Measurements from ENCODE around the gene MERTK.
"Not testable (repeated sequence)": the region's sequence is repeated elsewhere in the genome, so short reads cannot be mapped to it uniquely, and the experiment has no call there.

The MERTK gene

GRCh38 chr2:112041460-112041859 lies 143.1 kb downstream of the MERTK start:
- peak overlapping the region; percentile 58 for H3K27ac ChIP-seq (ENCODE audit: low read depth, low read length)
- H2BK12ac ChIP-seq (ENCODE audit: low read length); H3K79me1 ChIP-seq (ENCODE audit: low read length); H2AK5ac ChIP-seq (ENCODE audit: low read length); H4K12ac ChIP-seq (ENCODE audit: low read depth, low read length); H3K36me3 ChIP-seq (ENCODE audit: control insufficient read depth in 1 of 2, insufficient read depth in 2 of 2, low read length in 2 of 2); H3K79me2 ChIP-seq (ENCODE audit: control insufficient read depth, insufficient read depth, low read length, poor library complexity); H3K27me3 ChIP-seq (ENCODE audit: insufficient read depth, low read length); H3K9ac ChIP-seq (ENCODE audit: low read length); H3K9me3 ChIP-seq (ENCODE audit: insufficient read depth, low read depth, low read length); H3K18ac ChIP-seq (ENCODE audit: low read length); H3K4me2 ChIP-seq (ENCODE audit: low read length); H2AFZ ChIP-seq (ENCODE audit: insufficient read depth, low read length, poor library complexity); H3K23ac ChIP-seq (ENCODE audit: low read length); H3K4me3 ChIP-seq (ENCODE audit: low read depth, low read length): not testable (repeated sequence)
- peak overlapping the region; percentile 87 for H2BK5ac ChIP-seq (ENCODE audit: low read depth, low read length, poor library complexity)
- WGBS (ENCODE audit: extremely low coverage, insufficient coverage, insufficient read length), result no CpG with 5 or more reads among the region's 6 CpGs
- peak; percentile 76 to 90 for DNase-seq
- H3K14ac ChIP-seq (ENCODE audit: low read length), result peak overlapping the region; percentile 53
- peak overlapping the region; percentile 70 for H4K91ac ChIP-seq (ENCODE audit: low read depth, low read length)
- H2BK120ac ChIP-seq (ENCODE audit: insufficient read depth, low read length, poor library complexity), result peak overlapping the region; percentile 76
- H3K4me1 ChIP-seq (ENCODE audit: control insufficient read depth in 1 of 2, insufficient read depth in 2 of 2, low read length in 2 of 2), result peaks cover 10 to 15% of the 10 kb centered on the region in 2 experiments
- peak overlapping the region; percentile 40 for H3K4ac ChIP-seq (ENCODE audit: low read depth, low read length)
- H4K8ac ChIP-seq (ENCODE audit: low read depth, low read length), result peak overlapping the region; percentile 47

- Histone ChIP-seq H3K4me1 (ENCODE audit: control insufficient read depth in 1 of 2, insufficient read depth in 2 of 2, low read length in 2 of 2) (peaks cover 8 to 9% of the 10 kb centered on the region in 2 experiments), H3K36me3 (ENCODE audit: control insufficient read depth in 1 of 2, insufficient read depth in 2 of 2, low read length in 2 of 2) (no peaks in the 10 kb centered on the region), H3K4ac (ENCODE audit: low read depth, low read length) (no peak overlapping the region), H4K12ac (ENCODE audit: low read depth, low read length) (no peak overlapping the region), H2AFZ (ENCODE audit: insufficient read depth, low read length, poor library complexity) (no peak overlapping the region), H2BK5ac (ENCODE audit: low read depth, low read length, poor library complexity) (no peak overlapping the region), H3K27me3 (ENCODE audit: insufficient read depth, low read length) (no peaks in the 10 kb centered on the region), H3K79me1 (ENCODE audit: low read length) (peaks cover 3% of the 10 kb centered on the region), H3K4me3 (ENCODE audit: low read depth, low read length) (no peak overlapping the region), H3K4me2 (ENCODE audit: low read length) (no peak overlapping the region), H2AK5ac (ENCODE audit: low read length) (no peak overlapping the region), H4K91ac (ENCODE audit: low read depth, low read length) (no peak overlapping the region), H3K27ac (ENCODE audit: low read depth, low read length) (no peak overlapping the region), H3K23ac (ENCODE audit: low read length) (no peak overlapping the region), H3K18ac (ENCODE audit: low read length) (no peak overlapping the region), H3K79me2 (ENCODE audit: control insufficient read depth, insufficient read depth, low read length, poor library complexity) (peaks cover 2% of the 10 kb centered on the region), H2BK120ac (ENCODE audit: insufficient read depth, low read length, poor library complexity) (no peak overlapping the region), H3K9ac (ENCODE audit: low read length) (no peak overlapping the region), H3K9me3 (ENCODE audit: insufficient read depth, low read depth, low read length) (peaks cover 4% of the 10 kb centered on the region), H2BK12ac (ENCODE audit: low read length) (no peak overlapping the region), H3K14ac (ENCODE audit: low read length) (no peak overlapping the region), H4K8ac (ENCODE audit: low read depth, low read length) (no peak overlapping the region)
- DNase-seq, result no peak
Measured at GRCh38 chr2:112045446-112046014, 147.1 kb downstream of the MERTK start.

- DNase-seq, result no peak
- H3K18ac ChIP-seq (ENCODE audit: low read length), result no peak overlapping the region
- H3K4ac ChIP-seq (ENCODE audit: low read depth, low read length), result no peak overlapping the region
- H2BK12ac ChIP-seq (ENCODE audit: low read length), result no peak overlapping the region
- no peak overlapping the region for H4K8ac ChIP-seq (ENCODE audit: low read depth, low read length)
- H3K14ac ChIP-seq (ENCODE audit: low read length), result no peak overlapping the region
- H3K23ac ChIP-seq (ENCODE audit: low read length), result no peak overlapping the region
- H3K27ac ChIP-seq (ENCODE audit: low read depth, low read length), result no peak overlapping the region
- no peak overlapping the region for H4K91ac ChIP-seq (ENCODE audit: low read depth, low read length)
- peaks cover 4% of the 10 kb centered on the region for H3K9me3 ChIP-seq (ENCODE audit: insufficient read depth, low read depth, low read length)
- no peaks in the 10 kb centered on the region for H3K27me3 ChIP-seq (ENCODE audit: insufficient read depth, low read length)
- no peaks in the 10 kb centered on the region for H3K79me2 ChIP-seq (ENCODE audit: control insufficient read depth, insufficient read depth, low read length, poor library complexity)
- H3K79me1 ChIP-seq (ENCODE audit: low read length), result peaks cover under 1% of the 10 kb centered on the region
- H4K12ac ChIP-seq (ENCODE audit: low read depth, low read length), result no peak overlapping the region
- H2AFZ ChIP-seq (ENCODE audit: insufficient read depth, low read length, poor library complexity), result no peak overlapping the region
- no peak overlapping the region for H2BK120ac ChIP-seq (ENCODE audit: insufficient read depth, low read length, poor library complexity)
- peaks cover 4 to 5% of the 10 kb centered on the region in 2 experiments for H3K4me1 ChIP-seq (ENCODE audit: control insufficient read depth in 1 of 2, insufficient read depth in 2 of 2, low read length in 2 of 2)
- no peaks in the 10 kb centered on the region for H3K36me3 ChIP-seq (ENCODE audit: control insufficient read depth in 1 of 2, insufficient read depth in 2 of 2, low read length in 2 of 2)
- no peak overlapping the region for H3K4me3 ChIP-seq (ENCODE audit: low read depth, low read length)
- H2BK5ac ChIP-seq (ENCODE audit: low read depth, low read length, poor library complexity), result no peak overlapping the region
- no peak overlapping the region for H2AK5ac ChIP-seq (ENCODE audit: low read length)
- H3K4me2 ChIP-seq (ENCODE audit: low read length), result no peak overlapping the region
- no peak overlapping the region for H3K9ac ChIP-seq (ENCODE audit: low read length)
Measured at GRCh38 chr2:112046231-112046630, 147.8 kb downstream of the MERTK start.

GRCh38 chr2:112047537-112048235 lies 149.3 kb downstream of the MERTK start:
- DNase-seq, result no peak
- no peak overlapping the region for H3K4me3 ChIP-seq (ENCODE audit: low read depth, low read length)
- H3K14ac ChIP-seq (ENCODE audit: low read length), result no peak overlapping the region
- no peak overlapping the region for H4K8ac ChIP-seq (ENCODE audit: low read depth, low read length)
- H2AFZ ChIP-seq (ENCODE audit: insufficient read depth, low read length, poor library complexity), result no peak overlapping the region
- no peaks in the 10 kb centered on the region for H3K27me3 ChIP-seq (ENCODE audit: insufficient read depth, low read length)
- no peaks in the 10 kb centered on the region for H3K79me1 ChIP-seq (ENCODE audit: low read length)
- no peak overlapping the region for H2BK5ac ChIP-seq (ENCODE audit: low read depth, low read length, poor library complexity)
- H4K91ac ChIP-seq (ENCODE audit: low read depth, low read length), result no peak overlapping the region
- H3K23ac ChIP-seq (ENCODE audit: low read length), result no peak overlapping the region
- peaks cover 4% of the 10 kb centered on the region for H3K9me3 ChIP-seq (ENCODE audit: insufficient read depth, low read depth, low read length)
- H3K9ac ChIP-seq (ENCODE audit: low read length), result no peak overlapping the region
- H3K79me2 ChIP-seq (ENCODE audit: control insufficient read depth, insufficient read depth, low read length, poor library complexity), result no peaks in the 10 kb centered on the region
- no peaks in the 10 kb centered on the region for H3K4me1 ChIP-seq (ENCODE audit: control insufficient read depth in 1 of 2, insufficient read depth in 2 of 2, low read length in 2 of 2)
- no peaks in the 10 kb centered on the region for H3K36me3 ChIP-seq (ENCODE audit: control insufficient read depth in 1 of 2, insufficient read depth in 2 of 2, low read length in 2 of 2)
- H2BK120ac ChIP-seq (ENCODE audit: insufficient read depth, low read length, poor library complexity), result no peak overlapping the region
- no peak overlapping the region for H2AK5ac ChIP-seq (ENCODE audit: low read length)
- no peak overlapping the region for H2BK12ac ChIP-seq (ENCODE audit: low read length)
- no peak overlapping the region for H3K4me2 ChIP-seq (ENCODE audit: low read length)
- no peak overlapping the region for H3K27ac ChIP-seq (ENCODE audit: low read depth, low read length)
- no peak overlapping the region for H4K12ac ChIP-seq (ENCODE audit: low read depth, low read length)
- WGBS (ENCODE audit: extremely low coverage, insufficient coverage, insufficient read length), result no CpG with 5 or more reads among the region's 7 CpGs
- H3K4ac ChIP-seq (ENCODE audit: low read depth, low read length), result no peak overlapping the region
- no peak overlapping the region for H3K18ac ChIP-seq (ENCODE audit: low read length)

Data from trophoblast cell (in vitro differentiated cells and primary cell).